AG09319 (cell line): ENCODE measurements around the gene FAAH2.

Experiments used
- DNase-seq: peaks from one replicate; pipeline ENCODE4 v3.0.0-alpha.2; 2010; ENCODE audit warnings: low read depth; ENCODE audit errors: extremely low read depth
- CTCF ChIP-seq: IDR thresholded peaks from 2 replicates; pipeline ENCODE4 v1.5.1; 2011; ENCODE audit warnings: low read depth, mild to moderate bottlenecking, inconsistent platforms, low read length, moderate library complexity

Gene FAAH2

DNA sequence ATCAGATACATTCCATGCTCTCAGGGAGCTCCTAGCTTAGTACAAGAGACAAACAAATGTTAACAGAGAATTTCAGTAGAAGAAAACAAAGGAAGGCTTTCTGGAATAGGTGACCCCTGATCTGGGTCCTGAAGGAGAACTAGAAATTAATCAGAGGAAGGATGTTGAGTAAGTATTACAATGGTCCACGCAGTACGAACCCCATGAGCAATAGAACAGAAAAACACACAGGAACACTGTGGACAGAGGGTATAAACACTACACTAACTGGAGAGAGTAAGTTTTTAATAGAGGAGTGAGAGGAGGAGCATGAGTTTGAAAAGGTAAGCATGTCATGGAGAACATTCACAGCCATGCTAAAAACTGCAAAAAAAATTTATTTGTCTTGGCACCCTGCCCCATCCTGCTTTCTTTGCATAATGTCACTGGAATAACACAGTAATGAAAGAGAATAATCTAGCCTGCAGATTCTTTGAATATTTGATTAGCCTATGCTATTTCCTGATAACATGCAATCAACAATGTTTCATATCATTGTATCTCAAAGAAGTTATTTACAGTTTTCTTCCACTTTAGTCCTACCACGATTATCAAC, 165.0 kb downstream of the FAAH2 start:
- TF ChIP-seq CTCF = no peak
- DNase-seq = no peak

GRCh38 chrX:57453901-57454300, 167.4 kb downstream of the FAAH2 start:
- TF ChIP-seq CTCF = peak; percentile 49
- no peak for DNase-seq

GRCh38 chrX:57481514-57481913, 195.0 kb downstream of the FAAH2 start:
- no peak for DNase-seq
- TF ChIP-seq CTCF = no peak

- no peak for TF ChIP-seq CTCF
- no peak for DNase-seq
These were observed 230.0 kb downstream of the FAAH2 start for GRCh38 chrX:57516491-57516890.

DNA sequence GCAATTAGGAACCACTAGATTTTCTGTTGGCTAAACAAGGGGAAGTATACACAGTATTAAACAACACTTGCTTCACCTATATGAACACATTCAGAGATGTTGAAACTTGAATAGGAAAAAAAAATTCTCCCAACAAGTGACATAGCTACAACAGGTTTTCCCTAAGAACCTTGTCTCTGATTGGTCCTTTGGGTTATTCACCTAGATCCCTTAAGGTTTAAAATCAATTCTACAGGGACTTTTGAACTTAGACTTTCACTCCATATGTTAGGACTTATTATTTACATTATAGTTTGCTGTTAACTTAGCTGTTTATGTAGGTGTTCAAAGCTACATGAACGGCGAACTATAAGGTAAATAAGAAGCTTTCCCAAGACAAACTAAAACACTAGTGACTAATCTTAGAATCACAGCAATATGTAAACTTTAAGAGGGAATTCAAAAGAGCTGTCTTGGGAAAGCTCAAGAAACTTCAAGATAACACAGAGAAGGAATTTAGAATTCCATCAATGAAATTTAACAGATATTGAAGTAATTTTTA, 233.1 kb downstream of the FAAH2 start:
- TF ChIP-seq CTCF = no peak
- DNase-seq = no peak

- no peak for DNase-seq
- TF ChIP-seq CTCF = peak; percentile 24
These were observed 242.3 kb downstream of the FAAH2 start for GRCh38 chrX:57528670-57529255.
